GM12801 (cell line): ENCODE data around the gene ARID3B.

Experiments used
- CTCF ChIP-seq: IDR thresholded peaks from one replicate; pipeline ENCODE4 v1.5.1; 2011; ENCODE audit warnings: control low read depth; ENCODE audit not compliant: insufficient read length; ENCODE audit errors: extremely low read depth

Gene ARID3B

GRCh38 chr15:74540761-74541493, at the start of gene ARID3B:
TSS of gene ARID3B (plus strand) at chr15:74541220. CDS start at chr15:74543937, 2,717 bp downstream.
- TF ChIP-seq CTCF: no peak

GRCh38 chr15:74496648-74497047, 44.4 kb upstream of the ARID3B start:
- TF ChIP-seq CTCF: no peak

- TF ChIP-seq CTCF: no peak
Measured at GRCh38 chr15:74497584-74497983, 43.4 kb upstream of the ARID3B start.

- no peak for TF ChIP-seq CTCF
Measured at GRCh38 chr15:74499366-74499765, 41.7 kb upstream of the ARID3B start.

- TF ChIP-seq CTCF: no peak
Measured at GRCh38 chr15:74500401-74500800, 40.6 kb upstream of the ARID3B start.

- no peak for TF ChIP-seq CTCF
Measured at GRCh38 chr15:74502301-74502700, 38.7 kb upstream of the ARID3B start.

GRCh38 chr15:74504418-74504817, 36.6 kb upstream of the ARID3B start:
- TF ChIP-seq CTCF: no peak
